ENCODE measurements around the gene FHAD1.

FHAD1 gene
- total RNA-seq: 0.31 to 1.6 reads per million in 2 donors

DNA sequence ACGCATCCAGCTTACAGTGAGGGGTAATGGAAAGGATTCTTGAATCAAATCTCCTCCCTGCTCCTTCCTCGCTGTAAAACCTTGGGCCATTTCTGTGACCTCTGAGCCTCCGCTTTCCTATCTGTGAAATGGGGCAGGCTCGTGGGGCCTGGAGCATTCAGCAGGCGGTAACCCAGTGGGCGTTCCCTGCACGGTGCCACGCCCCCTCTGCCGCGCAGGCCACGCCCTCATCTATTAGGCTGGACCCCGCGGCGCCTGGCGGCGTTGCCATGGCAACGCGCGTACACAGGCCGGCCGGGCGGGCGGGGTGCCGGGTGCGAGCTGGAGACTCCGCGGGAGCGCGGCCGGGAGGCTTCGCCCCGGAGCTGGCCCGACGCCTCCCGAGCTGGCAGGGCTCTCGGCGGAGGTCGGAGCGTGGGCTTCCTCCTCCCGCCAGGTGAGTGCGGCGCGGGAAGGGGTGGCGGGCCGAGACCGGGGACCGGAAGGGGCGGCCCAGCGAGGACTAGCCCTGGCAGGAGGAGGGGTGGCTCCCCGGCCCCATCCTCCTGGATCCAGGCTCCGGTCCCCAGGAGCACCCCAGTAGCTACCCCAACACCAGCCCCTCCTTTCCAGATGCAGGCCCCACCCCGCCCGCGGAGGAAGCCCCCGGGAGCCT lies at the start of gene FHAD1:
FHAD1 (plus strand) TSS at position 264 of the 655 bp plus-strand sequence. CDS start 4,562 bp downstream, outside the sequence.
- DNase-seq: peak; percentile 40

GRCh38 chr1:15197591-15198447 lies 49.2 kb upstream of the FHAD1 start:
- DNase-seq: no peak

- DNase-seq: no peak
Measured at GRCh38 chr1:15198684-15199083, 48.3 kb upstream of the FHAD1 start.

GRCh38 chr1:15201221-15201620 lies 45.8 kb upstream of the FHAD1 start:
- no peak for DNase-seq

DNA sequence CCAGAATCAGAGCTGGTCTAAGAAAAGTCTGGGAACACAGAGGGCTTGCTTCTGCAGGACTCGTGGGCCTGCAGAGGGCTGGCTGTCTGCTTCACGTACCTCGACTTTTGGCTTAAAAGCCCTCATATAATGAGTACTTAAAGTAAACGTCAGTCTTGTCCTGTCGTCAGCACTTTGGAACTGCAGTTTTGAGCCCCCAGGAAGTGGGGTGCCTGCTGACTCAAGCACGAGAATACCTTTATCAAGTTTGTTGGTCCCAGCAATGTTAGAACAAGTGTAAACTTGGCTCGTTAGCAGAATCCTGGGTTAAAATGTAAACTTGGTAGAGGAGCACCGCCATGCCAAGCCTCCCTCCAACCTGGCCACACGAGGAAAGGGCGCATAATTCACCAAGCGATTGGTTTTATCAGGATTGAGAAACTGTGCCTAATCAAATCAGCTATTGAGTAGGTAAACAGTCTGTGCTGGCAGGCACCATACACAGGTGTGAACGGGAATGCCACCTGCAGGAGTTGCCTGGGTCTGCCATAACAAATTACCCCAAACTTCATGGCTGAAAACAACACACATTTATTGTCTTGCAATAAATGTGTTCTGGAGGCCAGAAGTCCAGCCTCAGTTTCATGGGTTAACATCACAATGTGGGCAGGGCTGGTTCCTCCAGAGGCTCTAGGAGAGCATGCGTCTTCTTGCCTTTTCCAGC lies 45.0 kb upstream of the FHAD1 start:
- DNase-seq: no peak

DNA sequence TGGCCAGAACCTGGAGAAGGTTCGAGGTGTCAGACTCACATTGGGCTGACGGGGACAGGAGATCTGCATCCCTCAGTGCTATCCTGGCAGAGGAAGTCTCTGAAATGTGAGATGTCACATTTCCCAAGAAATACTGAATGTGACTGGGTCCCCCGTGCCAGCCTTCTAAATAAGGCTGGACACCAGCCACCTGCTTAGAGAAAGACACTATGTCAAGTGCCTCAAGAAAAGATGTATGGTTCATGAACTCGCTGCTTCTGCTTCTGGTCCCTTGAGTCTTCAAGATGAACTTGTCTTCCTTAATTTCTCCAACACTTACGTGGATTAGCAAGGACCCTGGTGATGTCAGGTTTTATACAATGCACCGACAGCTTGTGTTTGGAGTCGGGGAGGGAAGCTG lies 42.1 kb upstream of the FHAD1 start:
- no peak for DNase-seq

GRCh38 chr1:15205586-15206346 lies 41.3 kb upstream of the FHAD1 start:
- DNase-seq: no peak

DNA sequence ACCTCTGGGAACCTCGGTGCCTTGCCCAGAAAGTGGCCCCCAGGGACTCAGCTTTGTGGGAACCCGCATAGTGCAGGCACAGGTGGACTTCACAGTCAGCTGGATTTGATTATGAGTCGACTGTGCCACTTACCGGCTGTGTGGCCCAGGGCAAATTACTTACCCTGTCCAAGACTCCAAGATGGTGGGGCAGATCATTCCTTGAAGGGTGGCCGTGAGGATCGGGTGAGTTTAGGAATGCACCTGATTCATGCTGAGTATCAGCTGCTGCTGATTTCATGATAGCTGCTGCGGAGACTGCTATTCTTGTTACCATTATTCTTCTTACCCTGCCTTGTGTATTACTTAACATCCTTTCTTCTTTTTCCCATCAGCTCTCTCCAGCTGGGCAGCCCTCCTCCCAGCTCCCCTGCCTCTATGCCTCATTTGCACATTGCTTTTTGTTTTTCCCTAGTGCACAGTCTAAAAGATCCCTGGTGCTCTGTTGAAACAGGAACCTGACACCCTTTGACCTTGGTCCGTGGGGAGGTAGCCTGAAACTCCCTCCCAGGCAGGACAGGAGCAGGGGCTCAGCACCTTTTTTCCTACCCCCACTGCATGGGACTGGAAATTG lies 40.5 kb upstream of the FHAD1 start:
- no peak for DNase-seq

- no peak for DNase-seq
Measured at GRCh38 chr1:15207031-15207828, 39.8 kb upstream of the FHAD1 start.

- DNase-seq: no peak
Measured at GRCh38 chr1:15207829-15208429, 39.1 kb upstream of the FHAD1 start.

GRCh38 chr1:15210651-15211375 lies 36.2 kb upstream of the FHAD1 start:
- DNase-seq: no peak

DNA sequence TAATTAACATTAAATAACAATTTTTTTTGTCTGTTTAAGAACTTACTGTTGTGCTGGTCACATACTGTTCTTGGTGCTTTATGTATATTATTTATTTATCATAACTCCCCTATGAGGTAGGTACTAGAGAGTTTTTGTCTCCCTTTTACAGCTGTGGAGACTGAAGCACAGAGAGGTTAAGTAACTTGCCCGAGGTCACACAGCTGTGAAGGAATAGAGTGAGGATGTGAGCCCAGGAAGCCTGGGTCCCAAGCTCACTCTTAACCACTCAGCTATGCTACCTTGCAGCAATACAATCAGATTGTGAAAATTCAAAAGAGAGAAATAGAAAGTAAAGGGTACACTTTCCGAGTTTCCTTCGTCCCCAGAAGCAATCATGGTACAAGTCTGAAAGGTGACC lies 35.6 kb upstream of the FHAD1 start:
- DNase-seq: no peak

DNA sequence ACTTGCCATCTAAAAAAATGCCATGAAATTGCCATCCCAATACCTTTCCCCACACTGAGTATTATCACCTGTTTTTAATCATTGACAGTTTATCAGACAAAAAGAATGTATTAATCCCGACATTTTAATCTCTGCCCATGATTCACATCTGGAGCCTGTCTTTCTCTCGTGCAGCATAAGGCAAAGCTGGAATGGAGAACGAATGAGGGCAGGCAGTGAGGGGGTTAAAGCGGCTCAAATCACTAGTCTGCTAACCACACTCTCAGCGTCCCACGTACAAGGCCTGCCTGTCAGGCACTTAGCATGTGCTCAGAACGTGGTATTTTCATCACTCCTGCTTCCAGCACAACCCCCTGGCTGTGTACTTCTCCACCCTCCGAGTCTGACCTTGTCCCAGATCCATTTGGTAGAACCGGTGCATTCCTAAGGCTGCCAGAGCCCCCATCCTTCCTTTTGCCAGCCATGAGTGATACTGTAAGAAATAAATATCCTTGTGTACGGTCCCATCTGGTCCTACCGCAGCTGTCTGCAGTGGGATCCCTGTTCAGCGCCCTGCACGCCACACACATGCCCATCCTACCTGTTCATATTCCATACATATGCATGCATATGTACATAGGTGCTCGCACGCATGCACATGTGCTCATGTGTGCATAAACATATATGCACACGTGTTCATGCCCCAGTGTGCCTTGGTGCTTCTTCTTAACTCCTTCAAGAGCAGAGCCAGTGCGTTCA lies 34.6 kb upstream of the FHAD1 start:
- no peak for DNase-seq

GRCh38 chr1:15212954-15213291 lies 34.1 kb upstream of the FHAD1 start:
- DNase-seq: no peak

DNA sequence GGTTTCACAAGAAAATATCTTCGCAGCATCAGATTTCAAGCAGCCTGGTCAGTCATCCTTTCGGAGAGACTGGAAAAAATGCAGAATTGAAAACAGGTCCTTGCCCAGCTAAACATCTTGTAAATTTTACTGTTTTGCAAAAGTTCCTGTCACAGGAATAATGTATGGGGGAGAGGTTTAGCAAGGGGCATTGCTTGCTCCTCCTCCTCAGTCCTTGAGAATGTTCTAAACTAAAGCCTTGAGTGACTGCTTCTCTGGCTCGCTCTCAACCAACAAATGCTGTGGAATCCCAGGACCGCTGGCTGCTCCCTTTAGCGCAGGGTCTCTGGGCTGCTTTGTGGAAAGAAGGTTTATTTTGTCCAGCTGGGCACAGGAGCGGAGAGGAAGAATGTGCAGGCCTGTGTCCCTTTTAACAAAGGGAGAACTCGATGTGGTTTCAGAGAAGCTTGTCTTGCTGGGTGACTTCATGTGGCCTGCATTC lies 33.6 kb upstream of the FHAD1 start:
- DNase-seq: no peak

DNA sequence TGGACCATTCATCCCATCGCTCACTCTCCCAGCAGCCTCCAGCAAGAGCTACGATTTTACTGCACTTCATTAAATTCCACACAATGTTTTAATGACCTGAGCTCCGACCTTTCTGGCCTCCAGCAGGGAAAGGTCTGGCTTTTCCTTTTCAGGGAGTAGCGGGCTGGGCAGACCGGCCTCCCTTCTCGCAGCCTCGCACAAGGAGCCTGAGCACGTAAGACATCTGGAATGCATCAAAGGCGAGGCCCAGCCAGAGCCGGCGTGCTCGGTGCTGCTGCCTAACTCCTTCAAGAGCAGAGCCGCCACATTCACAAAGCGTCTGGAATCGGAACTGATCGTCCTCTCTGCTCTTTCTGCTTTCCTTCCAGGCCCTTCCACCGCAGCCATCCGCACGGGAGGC lies 32.5 kb upstream of the FHAD1 start:
- no peak for DNase-seq

- no peak for DNase-seq
Measured at GRCh38 chr1:15215116-15215515, 31.9 kb upstream of the FHAD1 start.

- no peak for DNase-seq
Measured at GRCh38 chr1:15217654-15218053, 29.4 kb upstream of the FHAD1 start.
